HG03558 (cell line): ENCODE measurements around the gene CIAO2A.

Experiments used
- ATAC-seq: cut with Tn5 transposase; IDR thresholded peaks from one replicate; pipeline ENCODE4 v1.9.1; 2021; ENCODE audit warnings: moderate number of reproducible peaks; ENCODE audit not compliant: unreplicated experiment; ENCODE audit errors: extremely low read depth

The CIAO2A gene

GRCh38 chr15:64045774-64046420 is 47.7 kb downstream of the CIAO2A start:
- ATAC-seq, result no peak

- ATAC-seq, result no peak
Observed at GRCh38 chr15:64045101-64045435, 48.6 kb downstream of the CIAO2A start.

GRCh38 chr15:64044300-64045100 is 49.1 kb downstream of the CIAO2A start:
- ATAC-seq, result no peak

GRCh38 chr15:64038878-64039610 is 54.6 kb downstream of the CIAO2A start:
- ATAC-seq, result no peak

GRCh38 chr15:64037966-64038365 is 55.7 kb downstream of the CIAO2A start:
- no peak for ATAC-seq

GRCh38 chr15:64037116-64037515 is 56.5 kb downstream of the CIAO2A start:
- no peak for ATAC-seq

- ATAC-seq, result no peak
Observed at GRCh38 chr15:64035525-64035924, 58.1 kb downstream of the CIAO2A start.

GRCh38 chr15:64034519-64034918 is 59.1 kb downstream of the CIAO2A start:
- no peak for ATAC-seq

- ATAC-seq, result no peak
Observed at GRCh38 chr15:64032329-64032728, 61.3 kb downstream of the CIAO2A start.

- no peak for ATAC-seq
Observed at GRCh38 chr15:64030123-64030522, 63.5 kb downstream of the CIAO2A start.

GRCh38 chr15:64029633-64030032 is 64.0 kb downstream of the CIAO2A start:
- no peak for ATAC-seq

- no peak for ATAC-seq
Observed at GRCh38 chr15:64029110-64029509, 64.5 kb downstream of the CIAO2A start.

- ATAC-seq, result no peak
Observed at GRCh38 chr15:64026591-64026990, 67.0 kb downstream of the CIAO2A start.

GRCh38 chr15:64024172-64025050 is 69.2 kb downstream of the CIAO2A start:
- ATAC-seq, result no peak

GRCh38 chr15:64023220-64023619 is 70.4 kb downstream of the CIAO2A start:
- ATAC-seq, result no peak

GRCh38 chr15:64022571-64022970 is 71.1 kb downstream of the CIAO2A start:
- no peak for ATAC-seq
